OCI-LY3 (cell line): ENCODE results near the gene STK33.

ENCODE experiments used
- H2AFZ ChIP-seq: fragments of 200-600, 300-600 bp; shearing (Covaris generic); 2 replicates; pipeline ENCODE4 v1.6.0; 2014; ENCODE audit warnings: antibody characterized with exemption, low read depth, low read length
- H3K27ac ChIP-seq: fragments of 200-600, 300-600 bp; sonication (generic); 2 replicates; pipeline ENCODE4 v1.5.1; 2014; ENCODE audit warnings: mild to moderate bottlenecking, low read length, moderate library complexity, mixed read lengths
- H3K27me3 ChIP-seq: fragments of 200-600, 300-600 bp; sonication (generic); 2 replicates; pipeline ENCODE4 v1.6.1; 2014; ENCODE audit warnings: low read depth, low read length, mixed read lengths
- H3K36me3 ChIP-seq: fragments of 200-600, 300-600 bp; sonication (generic); replicated peaks from 2 replicates; pipeline ENCODE3; 2014; ENCODE audit warnings: low read depth, low read length, mixed read lengths
- H3K4me1 ChIP-seq: fragments of 300-600, 200-600 bp; sonication (generic); 2 replicates; pipeline ENCODE4 v1.6.1; 2014; ENCODE audit warnings: low read length, mixed read lengths
- H3K4me2 ChIP-seq: fragments of 200-600, 300-600 bp; sonication (generic); 2 replicates; pipeline ENCODE4 v1.6.1; 2014; ENCODE audit warnings: low read length, mixed read lengths
- H3K4me3 ChIP-seq: fragments of 300-600, 200-600 bp; sonication (generic); 2 replicates; pipeline ENCODE4 v1.5.1; 2014; ENCODE audit warnings: antibody characterized with exemption, mild to moderate bottlenecking, low read length, moderate library complexity
- H3K79me2 ChIP-seq: fragments of 300-600, 200-600 bp; shearing (Covaris generic); 2 replicates; pipeline ENCODE4 v1.6.1; 2014; ENCODE audit warnings: mild to moderate bottlenecking, low read length, mixed read lengths
- H3K9ac ChIP-seq: fragments of 300-600, 200-600 bp; shearing (Covaris generic); 2 replicates; pipeline ENCODE4 v1.6.0; 2014; ENCODE audit warnings: mild to moderate bottlenecking, low read length, moderate library complexity
- H3K9me3 ChIP-seq: fragments of 200-600, 300-600 bp; shearing (Covaris generic); 2 replicates; pipeline ENCODE4 v1.6.1; 2014; ENCODE audit warnings: low read length, mixed read lengths; ENCODE audit not compliant: insufficient read depth
- H4K20me1 ChIP-seq: fragments of 200-600, 300-600 bp; sonication (generic); 2 replicates; pipeline ENCODE4 v1.6.1; 2016; ENCODE audit warnings: low read length, mixed read lengths; ENCODE audit not compliant: insufficient read depth
- CTCF ChIP-seq: fragments of 200-600, 300-600 bp; sonication (generic); IDR thresholded peaks from 2 replicates; pipeline ENCODE4 v1.5.1; 2014; ENCODE audit warnings: antibody characterized with exemption, low read length, low read depth
- EZH2phosphoT487 ChIP-seq: fragments of 200-600 bp; shearing (Covaris generic); IDR thresholded peaks from 2 replicates; pipeline ENCODE4 v1.6.1; 2018; ENCODE audit warnings: antibody characterized with exemption, mixed run types, low read depth

The STK33 gene

GRCh38 chr11:8381343-8381742 lies 212.7 kb downstream of the STK33 start:
- no peak for TF ChIP-seq CTCF
- TF ChIP-seq EZH2phosphoT487: no peak

GRCh38 chr11:8375932-8376331 lies 218.1 kb downstream of the STK33 start:
- Histone ChIP-seq H4K20me1 (no peaks in the 10 kb centered on the region), H3K27ac (no peak overlapping the region), H2AFZ (no peak overlapping the region), H3K27me3 (no peaks in the 10 kb centered on the region), H3K4me1 (peaks cover 10% of the 10 kb centered on the region), H3K79me2 (no peaks in the 10 kb centered on the region), H3K9me3 (no peaks in the 10 kb centered on the region), H3K4me3 (no peak overlapping the region), H3K4me2 (no peak overlapping the region), H3K9ac (no peak overlapping the region), H3K36me3 (no peaks in the 10 kb centered on the region)
- TF ChIP-seq CTCF (no peak), EZH2phosphoT487 (no peak)

More at GRCh38 chr11:8381343-8381742, 212.7 kb downstream of the STK33 start:
- Histone ChIP-seq H3K36me3 (no peaks in the 10 kb centered on the region), H3K4me3 (no peak overlapping the region), H3K79me2 (no peaks in the 10 kb centered on the region), H3K9me3 (no peaks in the 10 kb centered on the region), H4K20me1 (no peaks in the 10 kb centered on the region), H3K4me2 (no peak overlapping the region), H3K27ac (no peak overlapping the region), H3K27me3 (no peaks in the 10 kb centered on the region), H3K4me1 (peaks cover 20% of the 10 kb centered on the region), H2AFZ (no peak overlapping the region), H3K9ac (no peak overlapping the region)

GRCh38 chr11:8375460-8375859 lies 218.6 kb downstream of the STK33 start:
- H3K79me2 ChIP-seq: no peaks in the 10 kb centered on the region
- no peak for TF ChIP-seq CTCF
- no peak for TF ChIP-seq EZH2phosphoT487
- H3K4me1 ChIP-seq: peaks cover 10% of the 10 kb centered on the region
- no peak overlapping the region for H3K4me2 ChIP-seq
- no peak overlapping the region for H2AFZ ChIP-seq
- no peaks in the 10 kb centered on the region for H3K9me3 ChIP-seq
- H3K36me3 ChIP-seq: no peaks in the 10 kb centered on the region
- no peak overlapping the region for H3K4me3 ChIP-seq
- H3K27me3 ChIP-seq: no peaks in the 10 kb centered on the region
- H3K9ac ChIP-seq: no peak overlapping the region
- no peak overlapping the region for H3K27ac ChIP-seq
- H4K20me1 ChIP-seq: no peaks in the 10 kb centered on the region

- no peak overlapping the region for H3K27ac ChIP-seq
- H3K27me3 ChIP-seq: no peaks in the 10 kb centered on the region
- no peak overlapping the region for H3K4me3 ChIP-seq
- no peaks in the 10 kb centered on the region for H3K79me2 ChIP-seq
- no peaks in the 10 kb centered on the region for H3K36me3 ChIP-seq
- H4K20me1 ChIP-seq: no peaks in the 10 kb centered on the region
- H3K9me3 ChIP-seq: no peaks in the 10 kb centered on the region
- H3K9ac ChIP-seq: no peak overlapping the region
- no peak for TF ChIP-seq EZH2phosphoT487
- TF ChIP-seq CTCF: no peak
- no peak overlapping the region for H3K4me2 ChIP-seq
- peaks cover 10% of the 10 kb centered on the region for H3K4me1 ChIP-seq
- H2AFZ ChIP-seq: no peak overlapping the region
Observed at GRCh38 chr11:8374716-8375115, 219.3 kb downstream of the STK33 start.
